Measurements from ENCODE around the gene RARA. TPM values are rescaled to one million over a fixed set of nuclear protein-coding genes. Genes with fewer than 3 reads are reported as not detected.
A peak's percentile ranks its signal among the peaks of the same experiment; 100 is the strongest.

The RARA gene
- total RNA-seq, 4 donors from 2014 or later: 26.7 to 61.5 (median 35.9) TPM

- no peak for ATAC-seq (ENCODE audit: low FRiP score)
- TF ChIP-seq CTCF (IDR thresholded peaks at IDR 0.05): no peak
- DNase-seq (ENCODE audit: low spot score): no peak
These were observed 40.8 kb upstream of the RARA start for GRCh38 chr17:40268141-40268712.

GRCh38 chr17:40278414-40278813 lies 30.6 kb upstream of the RARA start:
- ATAC-seq (ENCODE audit: low FRiP score): peak; percentile 84
- TF ChIP-seq CTCF (IDR thresholded peaks at IDR 0.05): no peak
- no peak for DNase-seq (ENCODE audit: low spot score)

GRCh38 chr17:40279402-40279801 lies 29.6 kb upstream of the RARA start:
- no peak for TF ChIP-seq CTCF (IDR thresholded peaks at IDR 0.05)
- no peak for ATAC-seq (ENCODE audit: low FRiP score)
- no peak for DNase-seq (ENCODE audit: low spot score)

- ATAC-seq (ENCODE audit: low FRiP score) (no peak), DNase-seq (ENCODE audit: low spot score) (no peak)
- TF ChIP-seq CTCF (IDR thresholded peaks at IDR 0.05): no peak
These were observed 27.3 kb upstream of the RARA start for GRCh38 chr17:40281663-40282062.

- ATAC-seq (ENCODE audit: low FRiP score) (peak; percentile 78), DNase-seq (ENCODE audit: low spot score) (no peak)
- no peak for TF ChIP-seq CTCF (IDR thresholded peaks at IDR 0.05)
These were observed 25.3 kb upstream of the RARA start for GRCh38 chr17:40283662-40284061.

- TF ChIP-seq CTCF (IDR thresholded peaks at IDR 0.05): no peak
- ATAC-seq (ENCODE audit: low FRiP score) (peak; percentile 33), DNase-seq (ENCODE audit: low spot score) (no peak)
These were observed 24.8 kb upstream of the RARA start for GRCh38 chr17:40284085-40284713.

GRCh38 chr17:40286473-40286872 lies 22.5 kb upstream of the RARA start:
- ATAC-seq (ENCODE audit: low FRiP score): no peak
- no peak for TF ChIP-seq CTCF (IDR thresholded peaks at IDR 0.05)
- no peak for DNase-seq (ENCODE audit: low spot score)

All from omental fat pad (tissue), 4 donors.